ENCODE data around the gene CRP.

DNA sequence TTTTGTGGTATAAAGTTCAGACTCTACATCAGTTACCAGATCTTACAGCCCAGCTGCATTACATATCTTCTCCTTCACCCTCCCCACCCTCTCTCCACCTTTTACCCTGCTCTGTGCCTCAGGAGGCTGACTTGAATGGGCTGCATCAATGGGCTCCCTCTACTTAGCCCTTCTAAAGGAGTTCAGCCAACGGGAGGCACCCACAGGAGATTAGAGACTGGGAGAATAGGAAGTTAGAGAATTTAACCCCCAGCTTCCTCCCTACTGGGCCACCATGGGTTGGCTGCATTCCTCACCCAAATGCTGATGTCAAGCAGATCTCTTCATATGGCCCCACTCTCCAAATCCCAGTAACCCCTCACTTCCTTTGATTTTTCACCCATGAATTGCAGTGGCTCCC is 49.3 kb upstream of the CRP start:
- TF ChIP-seq, protein P1, sequence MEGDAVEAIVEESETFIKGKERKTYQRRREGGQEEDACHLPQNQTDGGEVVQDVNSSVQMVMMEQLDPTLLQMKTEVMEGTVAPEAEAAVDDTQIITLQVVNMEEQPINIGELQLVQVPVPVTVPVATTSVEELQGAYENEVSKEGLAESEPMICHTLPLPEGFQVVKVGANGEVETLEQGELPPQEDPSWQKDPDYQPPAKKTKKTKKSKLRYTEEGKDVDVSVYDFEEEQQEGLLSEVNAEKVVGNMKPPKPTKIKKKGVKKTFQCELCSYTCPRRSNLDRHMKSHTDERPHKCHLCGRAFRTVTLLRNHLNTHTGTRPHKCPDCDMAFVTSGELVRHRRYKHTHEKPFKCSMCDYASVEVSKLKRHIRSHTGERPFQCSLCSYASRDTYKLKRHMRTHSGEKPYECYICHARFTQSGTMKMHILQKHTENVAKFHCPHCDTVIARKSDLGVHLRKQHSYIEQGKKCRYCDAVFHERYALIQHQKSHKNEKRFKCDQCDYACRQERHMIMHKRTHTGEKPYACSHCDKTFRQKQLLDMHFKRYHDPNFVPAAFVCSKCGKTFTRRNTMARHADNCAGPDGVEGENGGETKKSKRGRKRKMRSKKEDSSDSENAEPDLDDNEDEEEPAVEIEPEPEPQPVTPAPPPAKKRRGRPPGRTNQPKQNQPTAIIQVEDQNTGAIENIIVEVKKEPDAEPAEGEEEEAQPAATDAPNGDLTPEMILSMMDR (IDR thresholded peaks at IDR 0.05) = no peak
- TF ChIP-seq POLR2A (IDR thresholded peaks at IDR 0.05) (no peak), POLR2AphosphoS5 (IDR thresholded peaks at IDR 0.05) (no peak), EP300 (IDR thresholded peaks at IDR 0.05) (no peak)
